ENCODE data around the gene GLB1L.

The GLB1L gene

DNA sequence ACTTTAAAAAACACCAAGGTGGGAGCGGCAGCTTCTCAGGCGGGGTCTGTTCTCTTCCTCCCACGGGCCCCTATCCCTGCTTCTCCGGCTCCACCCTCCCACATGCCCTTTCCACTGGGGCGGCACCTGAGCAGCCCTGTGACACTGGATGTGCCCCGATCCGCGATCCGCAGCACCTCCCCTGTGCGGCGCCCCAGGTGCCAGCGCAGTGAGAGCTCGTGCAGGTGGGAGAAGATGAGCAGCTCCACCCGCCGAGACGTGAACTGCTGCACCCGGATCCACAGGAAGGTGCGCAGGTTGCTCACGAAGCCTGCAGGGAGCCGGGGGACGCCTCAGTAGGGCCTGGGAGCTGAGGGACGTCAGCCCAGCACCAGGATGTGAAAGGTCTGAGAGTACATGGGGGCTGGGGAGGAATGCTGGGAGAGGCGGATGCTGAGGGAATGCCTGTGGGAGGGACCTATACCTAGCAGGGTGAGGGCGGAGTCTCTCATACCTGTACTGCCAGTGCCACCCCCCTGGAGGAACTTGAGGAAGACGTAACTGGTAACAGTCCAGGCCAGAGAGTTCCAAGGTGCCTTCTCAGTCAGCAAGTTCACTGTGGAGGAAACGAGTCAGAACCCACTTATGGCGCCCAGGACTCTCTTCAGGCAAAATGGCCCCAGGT, 29.2 kb downstream of the GLB1L start:
- Histone ChIP-seq H3K27ac (no peak overlapping the region), H3K36me3 (replicated peaks) (peaks cover 10% of the 10 kb centered on the region), H3K27me3 (replicated peaks) (no peaks in the 10 kb centered on the region), H3K4me3 (ENCODE audit: low read depth, low read length) (no peak overlapping the region)
- no peak for TF ChIP-seq CTCF (IDR thresholded peaks at IDR 0.05; ENCODE audit: low read depth, low read length, missing control alignments)
- in situ Hi-C loops (cut with HindIII; ENCODE audit: low pct_ligation_motif_present, low sequenced_read_pairs), result no loop called here
- no peak for DNase-seq

DNA sequence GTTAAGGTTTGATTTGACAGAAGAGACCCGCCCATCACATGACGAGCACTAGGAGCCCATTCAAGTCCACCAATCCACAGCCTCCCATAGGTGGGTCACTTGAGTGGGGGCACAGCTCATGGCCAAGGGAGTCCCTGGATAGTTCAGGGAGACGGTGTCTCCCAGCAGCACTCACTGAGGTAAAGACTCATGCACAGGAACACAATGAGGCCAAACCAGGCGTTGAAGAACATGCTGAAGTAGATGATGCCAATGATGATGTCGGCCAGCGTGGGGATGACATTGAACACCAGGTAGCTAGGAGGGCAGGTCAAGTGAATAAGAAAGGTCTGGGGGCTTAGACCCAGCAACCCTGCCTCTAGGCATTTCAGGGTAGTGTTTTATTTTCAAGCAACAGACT, 30.5 kb downstream of the GLB1L start:
- H3K27me3 ChIP-seq (replicated peaks), result no peaks in the 10 kb centered on the region
- in situ Hi-C loops (cut with HindIII; ENCODE audit: low pct_ligation_motif_present, low sequenced_read_pairs), result no loop called here
- no peak overlapping the region for H3K4me3 ChIP-seq (ENCODE audit: low read depth, low read length)
- peaks cover 2% of the 10 kb centered on the region for H3K36me3 ChIP-seq (replicated peaks)
- no peak for TF ChIP-seq CTCF (IDR thresholded peaks at IDR 0.05; ENCODE audit: low read depth, low read length, missing control alignments)
- no peak overlapping the region for H3K27ac ChIP-seq
- no peak for DNase-seq

DNA sequence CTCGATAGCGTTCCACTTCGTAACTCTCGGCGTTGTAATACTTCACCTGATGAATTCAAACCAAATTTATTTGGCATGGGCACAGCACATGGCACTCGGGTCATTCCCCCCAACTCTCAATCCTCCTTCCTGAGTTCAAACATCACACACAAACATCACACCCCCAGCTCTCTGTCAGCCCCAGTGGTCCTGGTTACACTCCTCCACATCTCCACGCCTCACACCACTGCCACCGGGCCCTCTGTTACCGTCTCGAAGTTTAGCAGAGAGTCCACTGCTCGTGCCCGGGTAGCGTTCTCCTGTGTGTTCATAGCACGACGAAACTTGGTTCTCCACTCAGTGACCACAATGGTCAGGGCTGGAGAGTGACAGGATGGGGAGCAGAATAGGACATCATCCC, 31.1 kb downstream of the GLB1L start:
- no peak overlapping the region for H3K4me3 ChIP-seq (ENCODE audit: low read depth, low read length)
- no peak overlapping the region for H3K27ac ChIP-seq
- no peaks in the 10 kb centered on the region for H3K27me3 ChIP-seq (replicated peaks)
- peaks cover 2% of the 10 kb centered on the region for H3K36me3 ChIP-seq (replicated peaks)
- in situ Hi-C loops (cut with HindIII; ENCODE audit: low pct_ligation_motif_present, low sequenced_read_pairs), result no loop called here
- no peak for DNase-seq
- no peak for TF ChIP-seq CTCF (IDR thresholded peaks at IDR 0.05; ENCODE audit: low read depth, low read length, missing control alignments)

GRCh38 chr2:219213486-219214071, 31.7 kb downstream of the GLB1L start:
- Histone ChIP-seq H3K27me3 (replicated peaks) (no peaks in the 10 kb centered on the region), H3K27ac (no peak overlapping the region), H3K4me3 (ENCODE audit: low read depth, low read length) (no peak overlapping the region), H3K36me3 (replicated peaks) (peaks cover 6% of the 10 kb centered on the region)
- TF ChIP-seq CTCF (IDR thresholded peaks at IDR 0.05; ENCODE audit: low read depth, low read length, missing control alignments), result no peak
- DNase-seq, result no peak
- in situ Hi-C loops (cut with HindIII; ENCODE audit: low pct_ligation_motif_present, low sequenced_read_pairs), result no loop called here

GRCh38 chr2:219213026-219213415, 32.2 kb downstream of the GLB1L start:
- no peak for TF ChIP-seq CTCF (IDR thresholded peaks at IDR 0.05; ENCODE audit: low read depth, low read length, missing control alignments)
- DNase-seq, result no peak
- Histone ChIP-seq H3K36me3 (replicated peaks) (peaks cover 9% of the 10 kb centered on the region), H3K4me3 (ENCODE audit: low read depth, low read length) (no peak overlapping the region), H3K27ac (no peak overlapping the region), H3K27me3 (replicated peaks) (no peaks in the 10 kb centered on the region)
- in situ Hi-C loops (cut with HindIII; ENCODE audit: low pct_ligation_motif_present, low sequenced_read_pairs), result no loop called here

Measured in brain microvascular endothelial cell (primary cell).